Brain microvascular endothelial cell (primary cell): ENCODE data around the gene CD244.
"Not testable (repeated sequence)": the region's sequence is repeated elsewhere in the genome, so short reads cannot be mapped to it uniquely, and the experiment has no call there.

Source experiments
- DNase-seq: peaks from one replicate; pipeline ENCODE4 v3.0.0-alpha.2; 2020
- H3K27ac ChIP-seq: fragments of 250-450 bp; sonication (Bioruptor Pico); 2 replicates; pipeline ENCODE4 v1.5.1; 2020; ENCODE audit warnings: mild to moderate bottlenecking, moderate library complexity
- H3K27me3 ChIP-seq: fragments of 250-450 bp; sonication (Bioruptor Pico); replicated peaks from 2 replicates; pipeline ENCODE4 v1.5.1; 2020; ENCODE audit warnings: mild to moderate bottlenecking
- H3K36me3 ChIP-seq: fragments of 250-450 bp; sonication (Bioruptor Pico); replicated peaks from 2 replicates; pipeline ENCODE4 v1.5.1; 2020; ENCODE audit warnings: mild to moderate bottlenecking
- H3K4me3 ChIP-seq: 2 replicates; pipeline ENCODE4 v1.5.1; 2011; ENCODE audit warnings: low read depth, mild to moderate bottlenecking, control low read depth, low read length, moderate library complexity
- in situ Hi-C: cut with HindIII; loops from 2 replicates; pipeline ENCODE4 v1.10.0; 2017; ENCODE audit warnings: low sequenced_read_pairs, low pct_ligation_motif_present
- TF ChIP-seq, protein P1 (sequence below): IDR thresholded peaks from 2 replicates; pipeline ENCODE4 v1.5.1; 2011; ENCODE audit warnings: low read depth, mild to moderate bottlenecking, moderate library complexity, low read length, control low read depth, inconsistent platforms; ENCODE audit errors: missing control alignments

Gene CD244

DNA sequence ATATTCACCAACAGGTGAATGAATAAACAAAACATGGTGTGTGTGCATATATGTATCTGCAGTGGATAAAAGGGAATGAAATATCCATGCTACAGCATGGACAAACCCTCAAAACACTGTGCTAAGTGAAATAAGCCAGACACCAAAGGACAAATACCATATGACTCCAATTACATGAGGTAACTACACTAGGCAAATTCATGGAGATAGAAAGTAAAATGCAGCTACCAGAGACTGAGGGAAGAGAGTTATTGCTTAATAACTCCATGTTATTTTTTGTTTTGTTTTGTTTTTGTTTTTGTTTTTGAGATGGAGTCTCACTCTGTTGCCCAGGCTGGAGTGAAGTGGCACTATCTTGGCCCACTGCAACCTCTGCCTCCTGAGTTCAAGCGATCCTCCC, 19.9 kb upstream of the CD244 start:
- Histone ChIP-seq H3K27me3 (no peaks in the 10 kb centered on the region), H3K4me3 (no peak overlapping the region), H3K27ac (no peak overlapping the region), H3K36me3 (no peaks in the 10 kb centered on the region)
- in situ Hi-C loops, result no loop called here
- no peak for DNase-seq
- TF ChIP-seq, protein P1, sequence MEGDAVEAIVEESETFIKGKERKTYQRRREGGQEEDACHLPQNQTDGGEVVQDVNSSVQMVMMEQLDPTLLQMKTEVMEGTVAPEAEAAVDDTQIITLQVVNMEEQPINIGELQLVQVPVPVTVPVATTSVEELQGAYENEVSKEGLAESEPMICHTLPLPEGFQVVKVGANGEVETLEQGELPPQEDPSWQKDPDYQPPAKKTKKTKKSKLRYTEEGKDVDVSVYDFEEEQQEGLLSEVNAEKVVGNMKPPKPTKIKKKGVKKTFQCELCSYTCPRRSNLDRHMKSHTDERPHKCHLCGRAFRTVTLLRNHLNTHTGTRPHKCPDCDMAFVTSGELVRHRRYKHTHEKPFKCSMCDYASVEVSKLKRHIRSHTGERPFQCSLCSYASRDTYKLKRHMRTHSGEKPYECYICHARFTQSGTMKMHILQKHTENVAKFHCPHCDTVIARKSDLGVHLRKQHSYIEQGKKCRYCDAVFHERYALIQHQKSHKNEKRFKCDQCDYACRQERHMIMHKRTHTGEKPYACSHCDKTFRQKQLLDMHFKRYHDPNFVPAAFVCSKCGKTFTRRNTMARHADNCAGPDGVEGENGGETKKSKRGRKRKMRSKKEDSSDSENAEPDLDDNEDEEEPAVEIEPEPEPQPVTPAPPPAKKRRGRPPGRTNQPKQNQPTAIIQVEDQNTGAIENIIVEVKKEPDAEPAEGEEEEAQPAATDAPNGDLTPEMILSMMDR, result no peak

DNA sequence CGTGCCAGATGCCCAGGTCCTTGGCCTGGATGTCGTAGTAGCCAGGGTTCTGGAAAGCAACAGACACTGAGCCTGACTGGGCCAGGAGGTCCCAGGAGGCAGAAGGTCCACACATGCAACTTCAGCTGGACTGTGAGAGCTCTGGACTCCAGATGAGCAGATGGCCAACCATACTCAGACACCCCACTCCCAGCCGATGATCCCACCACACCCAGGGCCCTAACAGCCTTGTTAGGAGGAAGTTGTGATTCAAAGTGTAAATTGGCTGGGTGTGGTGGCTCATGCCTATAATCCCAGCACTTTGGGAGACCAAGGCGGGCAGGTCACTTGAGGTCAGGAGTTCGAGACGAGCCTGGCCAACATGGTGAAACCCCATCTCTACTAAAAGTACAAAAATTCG, 18.6 kb upstream of the CD244 start:
- H3K4me3 ChIP-seq, in situ Hi-C loops, H3K36me3 ChIP-seq, H3K27me3 ChIP-seq, DNase-seq, H3K27ac ChIP-seq: not testable (repeated sequence)

DNA sequence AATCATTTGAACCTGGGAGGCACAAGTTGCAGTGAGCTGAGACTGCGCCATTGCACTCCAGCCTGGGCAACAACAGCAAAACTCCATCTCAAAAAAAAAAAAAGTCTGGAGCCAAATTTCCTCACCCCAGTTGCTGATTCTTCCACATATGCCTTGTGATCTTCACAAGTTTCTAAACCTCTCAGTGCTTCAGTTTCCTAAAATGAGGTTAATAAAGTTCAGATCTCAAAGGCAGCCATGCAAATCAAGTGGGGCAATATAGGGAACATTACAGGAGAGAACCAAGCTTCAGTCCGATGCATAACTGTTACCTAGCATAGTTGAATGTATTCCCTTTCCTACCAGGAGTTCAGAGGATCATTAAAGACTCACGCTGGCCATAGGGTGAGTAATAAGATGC, 17.5 kb upstream of the CD244 start:
- in situ Hi-C loops, result no loop called here
- DNase-seq, result no peak
- Histone ChIP-seq H3K27ac (no peak overlapping the region), H3K27me3 (no peaks in the 10 kb centered on the region), H3K4me3 (no peak overlapping the region), H3K36me3 (no peaks in the 10 kb centered on the region)
- TF ChIP-seq, protein P1, result no peak

DNA sequence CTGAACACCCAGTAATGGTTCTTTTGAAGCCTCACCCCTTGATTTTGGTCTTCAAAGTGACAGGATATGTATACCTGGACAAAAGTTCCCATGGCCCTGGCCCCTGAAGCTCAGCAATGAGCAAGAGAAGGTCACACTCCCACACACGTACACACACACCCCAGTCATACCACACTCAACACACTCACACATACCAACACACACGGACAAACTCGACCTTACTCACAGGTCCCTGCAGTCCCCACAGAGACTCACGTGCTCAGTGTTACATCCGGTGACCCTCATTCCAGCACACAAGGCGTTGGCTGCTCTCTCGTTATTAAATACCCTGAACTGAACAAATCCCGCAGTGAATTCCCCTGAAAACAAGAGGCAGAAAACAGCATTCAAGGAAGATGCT, 16.4 kb upstream of the CD244 start:
- H3K36me3 ChIP-seq, result no peaks in the 10 kb centered on the region
- in situ Hi-C loops, result no loop called here
- no peak for DNase-seq
- no peaks in the 10 kb centered on the region for H3K27me3 ChIP-seq
- no peak overlapping the region for H3K27ac ChIP-seq
- no peak overlapping the region for H3K4me3 ChIP-seq
- TF ChIP-seq, protein P1, result no peak

DNA sequence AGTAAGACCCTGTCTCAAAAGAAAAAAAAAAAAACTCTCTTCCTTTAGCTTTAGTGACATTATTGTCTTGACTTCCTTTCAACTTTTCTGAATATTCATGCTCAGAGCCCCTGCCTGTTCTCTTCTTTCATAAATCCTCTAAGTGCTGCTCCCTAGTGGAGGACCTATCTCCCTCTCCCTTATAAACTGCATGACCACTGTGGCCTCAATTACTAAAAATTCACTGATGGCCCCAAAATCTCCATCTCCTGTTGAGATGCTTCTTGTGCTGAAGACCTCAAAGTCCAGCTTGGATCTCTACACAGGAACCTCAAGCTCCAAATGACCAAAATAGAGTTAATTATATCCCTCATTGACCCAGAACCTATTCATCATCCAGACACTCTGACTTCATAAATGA, 14.5 kb upstream of the CD244 start:
- DNase-seq, result no peak

DNA sequence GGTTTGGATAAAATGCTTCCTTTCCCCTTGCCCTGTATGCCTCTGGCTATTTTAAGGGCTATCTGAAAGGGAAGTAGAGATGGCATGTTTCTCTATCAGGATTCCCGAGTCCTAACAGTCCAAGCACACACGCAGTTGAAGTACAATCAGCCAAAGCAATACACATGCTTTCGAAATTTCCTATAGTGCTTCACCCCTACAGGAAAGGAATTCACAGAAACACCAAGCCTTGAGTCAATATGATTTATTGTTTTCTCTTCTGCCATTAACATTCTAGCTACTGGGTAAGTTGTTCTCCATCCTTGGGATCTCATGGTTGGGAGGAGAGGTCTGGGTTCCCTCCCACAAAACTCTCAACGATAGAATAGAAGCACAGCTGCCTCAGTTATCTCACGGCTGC, 13.6 kb upstream of the CD244 start:
- Histone ChIP-seq H3K27me3 (no peaks in the 10 kb centered on the region), H3K36me3 (no peaks in the 10 kb centered on the region), H3K4me3 (no peak overlapping the region), H3K27ac (no peak overlapping the region)
- TF ChIP-seq, protein P1, result no peak
- no peak for DNase-seq
- in situ Hi-C loops, result no loop called here

More for the DNA sequence above, 14.5 kb upstream of the CD244 start:
- no peak overlapping the region for H3K4me3 ChIP-seq
- H3K27me3 ChIP-seq, result no peaks in the 10 kb centered on the region
- TF ChIP-seq, protein P1, result no peak
- no peak overlapping the region for H3K27ac ChIP-seq
- no peaks in the 10 kb centered on the region for H3K36me3 ChIP-seq
- in situ Hi-C loops, result no loop called here

DNA sequence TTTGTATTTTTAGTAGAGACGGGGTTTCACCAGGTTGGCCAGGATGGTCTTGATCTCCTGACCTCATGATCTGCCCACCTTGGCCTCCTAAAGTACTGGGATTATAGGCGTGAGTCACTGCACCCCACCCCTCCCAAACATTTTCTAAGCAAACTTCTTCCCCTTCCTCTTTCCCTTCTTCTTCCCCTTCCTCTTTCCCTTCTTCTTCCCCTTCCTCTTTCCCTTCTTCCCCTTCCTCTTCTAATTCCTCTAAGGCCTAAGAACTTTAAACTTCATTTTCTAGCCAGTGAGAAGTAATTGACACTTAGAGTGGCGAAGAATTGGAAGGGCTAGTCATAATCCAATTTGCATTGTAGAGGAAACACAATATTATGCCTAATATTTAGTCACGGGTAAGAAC, 12.9 kb upstream of the CD244 start:
- DNase-seq, H3K36me3 ChIP-seq, H3K27ac ChIP-seq: not testable (repeated sequence)

More for the DNA sequence above, 12.9 kb upstream of the CD244 start:
- in situ Hi-C loops, H3K4me3 ChIP-seq, H3K27me3 ChIP-seq: not testable (repeated sequence)
